Ecto neural progenitor cell (in vitro differentiated cells): Measurements from ENCODE around the gene ATG12.
"Not testable (repeated sequence)": the region's sequence is repeated elsewhere in the genome, so short reads cannot be mapped to it uniquely, and the experiment has no call there.

ENCODE experiments used
- DNase-seq: peaks from one replicate; pipeline ENCODE4 v3.0.0-alpha.2; 2018; ENCODE audit warnings: low spot score

ATG12 gene

DNA sequence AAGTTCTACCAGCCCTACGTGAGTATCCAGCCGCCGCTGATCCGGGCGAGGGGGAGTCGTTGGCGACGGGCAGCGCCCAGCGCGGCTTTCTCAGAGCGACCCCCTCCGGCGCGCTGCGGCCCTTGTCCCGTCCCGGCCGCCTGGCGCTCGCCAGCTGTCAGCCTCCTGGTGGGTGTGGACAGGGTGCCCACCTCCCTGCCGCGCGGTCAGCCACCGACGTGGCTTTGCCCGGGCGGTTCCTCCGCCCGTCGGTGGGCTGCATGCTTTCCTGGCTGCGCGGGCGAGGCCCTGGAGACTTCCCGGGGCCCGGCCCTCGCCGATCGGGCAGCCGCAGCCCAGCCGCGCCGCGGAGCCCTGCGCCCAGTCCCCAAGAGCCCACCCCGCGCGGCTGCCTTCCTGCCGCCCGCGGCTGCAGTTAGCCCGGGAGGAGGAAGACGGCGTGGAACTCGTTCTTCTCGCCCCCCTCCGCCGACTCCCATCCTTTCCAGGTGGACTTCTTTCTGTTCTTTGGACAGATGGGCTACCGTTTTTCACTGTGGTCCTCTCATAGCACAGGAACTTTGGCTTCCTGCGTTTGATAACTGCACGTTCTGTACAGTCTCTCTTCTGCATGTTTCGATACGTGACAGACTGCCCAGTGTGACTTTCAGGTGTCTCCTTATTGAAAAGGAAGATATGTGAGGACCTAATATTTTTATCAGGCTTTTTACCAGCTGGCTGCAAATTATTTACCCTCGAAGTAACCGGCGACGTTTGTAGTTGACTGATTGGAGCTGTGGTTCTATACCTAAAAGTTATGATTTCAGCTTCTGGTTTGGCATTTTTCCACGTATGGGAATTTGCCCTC lies 947 bp upstream of the ATG12 start:
- peak; percentile 85 for DNase-seq

DNA sequence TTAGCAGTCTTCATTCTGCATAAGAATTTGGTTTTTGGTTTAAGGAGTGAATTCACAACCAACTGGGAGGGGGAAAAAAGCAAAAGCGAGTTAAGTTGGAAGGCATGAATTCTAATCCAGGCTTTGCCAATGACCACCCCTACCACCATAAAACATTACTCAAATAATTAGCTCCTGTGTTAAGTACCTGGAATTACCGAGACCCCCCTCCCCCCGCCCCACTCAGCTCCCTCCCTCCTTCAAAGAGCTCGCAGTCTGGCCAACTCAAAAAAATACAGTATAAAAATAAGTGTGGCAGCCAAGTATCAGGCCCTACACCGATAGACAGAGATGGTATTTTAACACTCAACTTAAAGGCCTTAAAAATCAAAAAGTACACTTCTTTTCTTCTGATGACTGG lies 492 bp downstream of the ATG12 start:
- DNase-seq: no peak

DNA sequence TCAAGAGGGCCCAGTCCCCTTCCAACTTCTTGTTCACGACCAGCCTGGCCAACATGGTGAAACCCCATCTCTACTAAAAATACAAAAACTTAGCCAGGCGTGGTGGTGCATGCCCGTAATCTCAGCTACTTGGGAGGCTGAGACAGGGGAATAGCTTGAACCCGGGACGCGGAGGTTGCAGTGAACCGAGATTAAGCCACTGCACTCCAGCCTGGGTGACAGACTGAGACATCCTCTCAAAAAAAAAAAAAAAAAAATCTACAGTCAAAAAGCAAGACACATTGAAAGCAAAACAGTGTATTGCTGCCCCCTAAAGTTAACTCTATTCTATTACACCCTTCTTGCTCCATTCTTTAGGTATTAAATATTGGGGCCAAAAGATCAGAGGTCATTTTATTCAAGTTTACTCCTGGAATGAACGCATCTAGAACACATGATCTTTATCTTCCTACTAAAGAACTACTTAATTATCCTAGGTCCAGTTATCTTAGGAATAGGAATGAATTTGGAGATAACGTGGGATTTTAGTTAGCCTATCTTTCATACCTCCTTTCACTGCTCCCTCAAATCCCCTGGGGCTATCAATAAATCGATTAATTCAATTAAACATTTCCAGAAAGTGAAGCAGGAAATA lies 2.4 kb downstream of the ATG12 start:
- no peak for DNase-seq

GRCh38 chr5:115835481-115835880 lies 5.9 kb downstream of the ATG12 start:
- DNase-seq: no peak

GRCh38 chr5:115831163-115831768 lies 10.1 kb downstream of the ATG12 start:
- DNase-seq: no peak

GRCh38 chr5:115829913-115830312 lies 11.5 kb downstream of the ATG12 start:
- DNase-seq: no peak

GRCh38 chr5:115825948-115826347 lies 15.4 kb downstream of the ATG12 start:
- no peak for DNase-seq

- not testable (repeated sequence) for DNase-seq
Observed at GRCh38 chr5:115824983-115825382, 16.4 kb downstream of the ATG12 start.

DNA sequence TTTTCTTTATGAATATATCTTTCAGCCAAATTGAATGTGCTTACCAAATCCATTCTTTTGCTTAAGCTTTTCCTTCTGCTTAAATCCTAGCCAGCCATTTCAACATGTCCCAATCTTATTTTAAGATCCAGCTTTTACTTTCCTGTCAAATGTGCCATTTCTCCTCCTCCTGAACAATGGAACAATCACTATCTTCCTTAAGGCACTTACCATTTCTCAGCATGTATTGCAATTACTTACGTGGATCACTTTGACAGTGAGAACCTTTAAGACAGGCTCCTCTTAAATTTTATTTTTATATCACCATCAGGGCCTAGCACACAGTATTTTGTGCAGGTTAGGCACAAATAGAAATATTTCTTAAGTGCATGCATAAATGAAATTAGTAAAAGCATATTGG lies 20.5 kb downstream of the ATG12 start:
- no peak for DNase-seq

GRCh38 chr5:115818821-115819220 lies 22.5 kb downstream of the ATG12 start:
- DNase-seq: no peak

GRCh38 chr5:115817386-115817785 lies 24.0 kb downstream of the ATG12 start:
- no peak for DNase-seq

DNA sequence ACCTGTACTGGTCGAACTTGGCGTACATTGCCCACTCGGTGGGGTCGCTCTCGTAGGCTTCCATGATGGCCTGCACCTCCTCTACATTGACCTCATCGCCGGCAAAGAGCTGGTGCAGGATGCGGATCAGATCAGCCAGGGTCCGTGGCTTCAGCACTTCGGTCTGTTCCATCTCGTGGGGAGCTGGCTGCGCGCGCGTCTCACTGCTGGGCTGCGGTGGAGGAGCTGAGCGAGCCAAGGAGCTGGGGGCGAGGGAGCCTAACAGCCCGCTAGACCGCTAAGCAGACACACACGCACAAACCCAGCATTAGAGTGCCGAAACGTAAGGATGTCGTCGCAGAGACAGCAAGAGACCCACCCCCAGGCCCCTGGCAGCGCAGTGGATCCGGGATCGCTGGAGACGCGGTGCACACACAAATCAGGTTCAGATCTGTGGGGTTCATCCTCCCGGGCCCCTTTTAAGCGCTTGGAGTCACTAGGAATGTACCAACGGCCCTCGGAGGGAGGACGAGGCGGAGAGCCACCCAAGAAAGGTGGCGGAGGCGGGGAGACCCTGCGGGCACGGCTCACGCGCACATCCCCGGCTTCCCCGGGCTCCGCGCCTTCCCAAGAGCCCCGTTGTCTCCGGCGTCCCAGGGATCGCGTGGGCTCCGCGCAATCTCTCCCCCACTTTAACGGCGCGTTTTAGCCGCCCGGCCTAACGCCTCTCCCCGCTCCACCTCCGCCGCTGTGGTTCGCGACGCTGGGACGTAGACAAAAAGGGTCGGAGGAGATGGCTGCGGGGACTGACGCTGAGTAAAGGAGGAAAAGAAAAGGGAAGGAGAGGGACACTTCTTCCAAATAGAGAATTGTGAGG lies 24.9 kb downstream of the ATG12 start, which contains the start of gene CDO1:
CDO1 (minus strand) TSS at position 434 of the 856 bp plus-strand sequence; CDS start at position 172, 262 bp downstream.
- peak; percentile 83 for DNase-seq

DNA sequence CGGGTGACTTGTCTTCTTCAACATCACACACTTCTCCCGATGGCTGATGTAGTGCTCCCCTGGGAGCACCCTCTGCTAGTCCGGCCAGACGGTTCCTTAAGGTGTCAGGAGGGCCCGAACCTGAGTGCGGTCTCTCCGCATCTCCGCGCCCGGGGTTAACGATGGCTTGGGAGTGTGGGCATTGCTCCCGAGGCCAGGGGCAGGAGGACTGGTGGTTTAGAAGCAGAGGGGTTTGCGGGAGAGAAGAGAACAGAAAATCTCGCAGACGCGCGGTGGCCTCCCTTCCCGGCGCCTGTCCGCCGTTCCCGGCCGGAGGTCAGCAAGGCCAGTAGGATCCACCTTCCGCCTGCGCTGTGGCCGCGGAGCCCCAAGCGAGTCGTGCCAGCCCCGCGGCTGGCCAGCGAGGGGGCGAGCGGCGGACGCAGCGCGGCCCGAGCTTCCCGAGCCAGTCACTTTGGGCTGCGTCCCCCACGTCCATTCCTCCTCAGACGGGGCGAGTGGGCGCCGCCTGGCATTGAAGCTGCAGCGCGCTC lies 25.6 kb downstream of the ATG12 start:
- DNase-seq: peak; percentile 64

DNA sequence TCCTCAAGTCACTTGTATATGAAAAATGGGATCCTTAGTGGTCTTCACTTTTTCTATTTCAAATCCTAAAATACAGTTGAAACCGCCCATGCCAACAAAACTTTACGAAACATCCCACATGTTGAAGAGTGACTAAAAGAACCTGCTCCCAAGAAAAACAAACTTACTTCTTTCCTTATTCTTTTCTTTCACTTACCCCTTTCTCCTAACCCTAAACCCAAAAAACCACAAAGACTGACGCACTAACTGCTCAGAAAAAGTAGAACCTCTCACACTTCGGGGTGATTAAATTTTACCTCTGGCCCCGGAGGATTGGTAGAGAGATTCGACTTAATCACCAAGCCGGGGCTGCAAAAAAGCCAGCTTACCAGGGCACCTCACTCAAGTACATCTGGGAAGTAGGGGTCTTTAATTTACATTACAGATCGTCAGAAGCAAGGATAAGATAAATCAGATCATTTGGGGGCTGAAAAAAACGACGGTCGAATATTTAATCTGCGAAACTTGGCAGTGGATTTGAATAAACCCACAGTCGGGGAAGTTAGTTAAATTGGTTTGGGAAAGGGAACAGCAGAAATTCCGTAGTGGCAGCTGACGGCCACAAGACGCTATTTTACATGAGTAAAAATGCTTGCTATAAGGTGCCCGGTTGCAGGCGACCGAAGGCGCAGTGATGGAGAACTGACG lies 26.2 kb downstream of the ATG12 start:
- DNase-seq: no peak

- no peak for DNase-seq
Observed at GRCh38 chr5:115813719-115814118, 27.6 kb downstream of the ATG12 start.

DNA sequence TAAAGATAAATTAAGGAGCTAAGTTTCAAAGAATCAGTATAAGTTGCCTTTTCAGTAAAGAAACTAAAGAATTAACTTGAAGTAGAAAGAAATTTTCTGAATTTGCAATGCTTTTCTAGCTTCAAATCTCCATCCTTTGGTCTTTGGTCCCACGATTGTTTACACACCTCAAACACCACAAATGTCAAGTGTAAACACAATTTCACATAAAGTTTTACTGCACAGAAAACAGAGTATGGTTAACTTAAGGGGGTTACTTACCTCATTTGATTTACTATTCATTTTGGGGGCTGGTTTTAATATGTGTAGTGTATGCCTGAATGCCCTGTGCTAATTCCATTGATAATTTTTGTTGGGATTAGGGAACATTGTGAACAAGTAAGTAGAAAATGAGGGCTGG lies 29.0 kb downstream of the ATG12 start:
- no peak for DNase-seq

DNA sequence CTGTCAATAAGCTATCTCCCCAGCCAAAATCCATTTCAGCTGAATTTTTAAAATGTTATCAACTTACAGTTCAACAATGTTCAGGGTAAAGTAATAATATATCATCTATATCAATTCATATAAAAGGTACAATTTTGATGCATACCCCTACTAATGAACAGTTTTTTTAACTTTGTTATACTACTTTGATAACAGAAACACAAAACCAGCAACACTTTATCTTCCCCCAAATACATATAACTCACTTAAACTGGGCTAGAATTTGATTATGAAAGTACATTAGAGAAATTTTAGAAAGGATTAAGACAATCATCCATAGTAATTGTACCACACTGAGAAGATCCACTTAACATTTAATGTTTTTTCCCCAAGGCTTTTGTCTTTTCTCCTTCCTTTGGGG lies 30.0 kb downstream of the ATG12 start:
- DNase-seq: no peak

GRCh38 chr5:115810761-115811160 lies 30.6 kb downstream of the ATG12 start:
- no peak for DNase-seq

- no peak for DNase-seq
Observed at GRCh38 chr5:115809946-115810345, 31.4 kb downstream of the ATG12 start.

- DNase-seq: not testable (repeated sequence)
Observed at GRCh38 chr5:115808066-115808465, 33.3 kb downstream of the ATG12 start.

GRCh38 chr5:115807654-115808052 lies 33.7 kb downstream of the ATG12 start:
- DNase-seq: no peak
